ENCODE data around the gene LRIG1.

DNA sequence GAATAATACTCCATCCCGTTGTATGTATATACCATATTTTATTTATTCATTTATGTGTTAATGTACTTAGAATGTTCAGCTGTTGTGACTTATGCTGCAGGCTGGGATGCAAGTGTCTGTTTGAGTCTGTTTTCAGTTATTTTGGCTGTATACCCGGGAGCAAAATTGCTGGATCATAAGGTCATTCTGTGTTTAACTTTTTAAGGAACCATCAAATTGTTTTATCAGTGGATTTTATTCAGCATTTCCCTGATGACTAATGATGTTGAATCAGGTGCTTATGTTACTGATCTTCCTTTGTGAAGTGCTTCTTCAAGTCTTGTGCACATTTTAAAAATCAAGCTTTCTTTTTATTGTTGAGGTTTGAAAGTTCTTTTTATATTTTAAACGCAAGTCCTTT, 161.9 kb downstream of the LRIG1 start:
- TF ChIP-seq, protein P1, sequence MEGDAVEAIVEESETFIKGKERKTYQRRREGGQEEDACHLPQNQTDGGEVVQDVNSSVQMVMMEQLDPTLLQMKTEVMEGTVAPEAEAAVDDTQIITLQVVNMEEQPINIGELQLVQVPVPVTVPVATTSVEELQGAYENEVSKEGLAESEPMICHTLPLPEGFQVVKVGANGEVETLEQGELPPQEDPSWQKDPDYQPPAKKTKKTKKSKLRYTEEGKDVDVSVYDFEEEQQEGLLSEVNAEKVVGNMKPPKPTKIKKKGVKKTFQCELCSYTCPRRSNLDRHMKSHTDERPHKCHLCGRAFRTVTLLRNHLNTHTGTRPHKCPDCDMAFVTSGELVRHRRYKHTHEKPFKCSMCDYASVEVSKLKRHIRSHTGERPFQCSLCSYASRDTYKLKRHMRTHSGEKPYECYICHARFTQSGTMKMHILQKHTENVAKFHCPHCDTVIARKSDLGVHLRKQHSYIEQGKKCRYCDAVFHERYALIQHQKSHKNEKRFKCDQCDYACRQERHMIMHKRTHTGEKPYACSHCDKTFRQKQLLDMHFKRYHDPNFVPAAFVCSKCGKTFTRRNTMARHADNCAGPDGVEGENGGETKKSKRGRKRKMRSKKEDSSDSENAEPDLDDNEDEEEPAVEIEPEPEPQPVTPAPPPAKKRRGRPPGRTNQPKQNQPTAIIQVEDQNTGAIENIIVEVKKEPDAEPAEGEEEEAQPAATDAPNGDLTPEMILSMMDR (IDR thresholded peaks at IDR 0.05): no peak
- no peak for TF ChIP-seq POLR2AphosphoS5 (IDR thresholded peaks at IDR 0.05)

Measured in breast epithelium (tissue), 3 donors.